SK-N-SH treated with all-trans-retinoic acid at 6 μM for 48 hours (cell line): ENCODE results near the gene SPATA31A6.
"Not testable (repeated sequence)": the region's sequence is repeated elsewhere in the genome, so short reads cannot be mapped to it uniquely, and the experiment has no call there.

ENCODE experiments used
- BACH2 ChIP-seq: fragments of 250-450 bp; sonication (Bioruptor Pico); IDR thresholded peaks from 2 replicates; pipeline ENCODE4 v1.9.0; 2021; ENCODE audit warnings: mild to moderate bottlenecking, borderline replicate concordance
- ISL1 ChIP-seq: fragments of 250-450 bp; sonication (Bioruptor Pico); IDR thresholded peaks from 2 replicates; pipeline ENCODE4 v2.1.2; 2022; ENCODE audit warnings: mild to moderate bottlenecking, moderate library complexity
- PATZ1 ChIP-seq: fragments of 250-450 bp; sonication (Bioruptor Pico); IDR thresholded peaks from 2 replicates; pipeline ENCODE4 v1.8.0; 2020; ENCODE audit warnings: mild to moderate bottlenecking, moderate library complexity, borderline replicate concordance
- SNAI2 ChIP-seq: fragments of 250-450 bp; sonication (Bioruptor Pico); IDR thresholded peaks from 2 replicates; pipeline ENCODE4 v1.5.0; 2020; ENCODE audit warnings: mild to moderate bottlenecking, moderate library complexity
- ZFP3 ChIP-seq: fragments of 250-450 bp; sonication (Bioruptor Pico); IDR thresholded peaks from 2 replicates; pipeline ENCODE4 v1.5.0; 2020; ENCODE audit warnings: mild to moderate bottlenecking, moderate library complexity
- ZNF70 ChIP-seq: fragments of 450-650 bp; formaldehyde crosslinking; IDR thresholded peaks from 2 replicates; pipeline ENCODE4 v1.5.0; 2020; ENCODE audit warnings: mild to moderate bottlenecking, moderate library complexity
- TF ChIP-seq, protein P1 (sequence below): fragments of 250-450 bp; sonication (Bioruptor Pico); IDR thresholded peaks from 2 replicates; pipeline ENCODE4 v1.5.1; 2020; ENCODE audit warnings: low read depth, mild to moderate bottlenecking, moderate library complexity

GRCh38 chr9:42160299-42160698 lies 23.2 kb upstream of the SPATA31A6 start:
- not testable (repeated sequence) for TF ChIP-seq PATZ1 (CRISPR knock-in tag); BACH2; ZFP3; ZNF70 (CRISPR knock-in tag); SNAI2 (CRISPR knock-in tag); ISL1 (CRISPR knock-in tag)
- TF ChIP-seq, protein P1, sequence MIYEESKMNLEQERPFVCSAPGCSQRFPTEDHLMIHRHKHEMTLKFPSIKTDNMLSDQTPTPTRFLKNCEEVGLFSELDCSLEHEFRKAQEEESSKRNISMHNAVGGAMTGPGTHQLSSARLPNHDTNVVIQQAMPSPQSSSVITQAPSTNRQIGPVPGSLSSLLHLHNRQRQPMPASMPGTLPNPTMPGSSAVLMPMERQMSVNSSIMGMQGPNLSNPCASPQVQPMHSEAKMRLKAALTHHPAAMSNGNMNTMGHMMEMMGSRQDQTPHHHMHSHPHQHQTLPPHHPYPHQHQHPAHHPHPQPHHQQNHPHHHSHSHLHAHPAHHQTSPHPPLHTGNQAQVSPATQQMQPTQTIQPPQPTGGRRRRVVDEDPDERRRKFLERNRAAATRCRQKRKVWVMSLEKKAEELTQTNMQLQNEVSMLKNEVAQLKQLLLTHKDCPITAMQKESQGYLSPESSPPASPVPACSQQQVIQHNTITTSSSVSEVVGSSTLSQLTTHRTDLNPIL (CRISPR knock-in tag): not testable (repeated sequence)
